PC-3 (cell line): Measurements from ENCODE around the gene SOCS6. TPM values are rescaled to one million over a fixed set of nuclear protein-coding genes. Genes with fewer than 3 reads are reported as not detected.
A peak's percentile ranks its signal among the peaks of the same experiment; 100 is the strongest.

ENCODE experiments used
- ATAC-seq: fragments of 200-7000 bp; cut with Tn5 transposase; 2 replicates; pipeline ENCODE4 v1.9.1; 2020; ENCODE audit warnings: mild to moderate bottlenecking, moderate library complexity
- BruUV-seq: library from RNA; stranded (reverse); fragments of 400-500 nt; replicated peaks from 2 replicates; lab custom pipeline; 2021; lab: Mats Ljungman, UMichigan
- CTCF ChIA-PET: fragments of 300-600 bp; sonication (Branson Sonifier 250); formaldehyde crosslinking; loops from one replicate; lab custom pipeline; 2022; ENCODE audit warnings: antibody characterized with exemption; lab: Charles Lee
- POLR2A ChIA-PET: fragments of 300-600 bp; sonication (Branson Sonifier 250); formaldehyde crosslinking; loops from one replicate; lab custom pipeline; 2022; ENCODE audit warnings: antibody characterized with exemption; ENCODE audit not compliant: unreplicated experiment; lab: Charles Lee
- DNase-seq: peaks from one replicate; pipeline ENCODE4 v3.0.0-alpha.2; 2015
- H2AFZ ChIP-seq: fragments of 300-600 bp; sonication (generic); 2 replicates; pipeline ENCODE4 v1.6.0; 2016; ENCODE audit warnings: antibody characterized with exemption, low read length
- H3F3A ChIP-seq: fragments of 300-600 bp; sonication (generic); one replicate; pipeline ENCODE4 v1.6.0; 2017; ENCODE audit warnings: antibody characterized with exemption, low read length, control low read depth, mild to moderate bottlenecking; ENCODE audit not compliant: unreplicated experiment
- H3K27ac ChIP-seq: fragments of 300-600 bp; sonication (generic); 2 replicates; pipeline ENCODE4 v1.5.1; 2016; ENCODE audit warnings: mild to moderate bottlenecking, low read length
- H3K27me3 ChIP-seq: fragments of 300-600 bp; sonication (generic); 2 replicates; pipeline ENCODE4 v1.6.1; 2016; ENCODE audit warnings: low read length, mixed read lengths
- H3K36me3 ChIP-seq: fragments of 300-600 bp; sonication (generic); 2 replicates; pipeline ENCODE4 v1.6.1; 2016; ENCODE audit warnings: low read depth, mixed run types, low read length, mixed read lengths
- H3K4me1 ChIP-seq: fragments of 300-600 bp; sonication (generic); 2 replicates; pipeline ENCODE4 v1.5.1; 2016; ENCODE audit warnings: low read length; ENCODE audit not compliant: insufficient read depth
- H3K4me2 ChIP-seq: fragments of 300-600 bp; sonication (generic); 2 replicates; pipeline ENCODE4 v1.6.0; 2016; ENCODE audit warnings: low read length
- H3K4me3 ChIP-seq: fragments of 300-600 bp; sonication (generic); 2 replicates; pipeline ENCODE4 v1.5.1; 2016; ENCODE audit warnings: mild to moderate bottlenecking, low read length, mixed read lengths
- H3K79me2 ChIP-seq: fragments of 300-600 bp; sonication (generic); 2 replicates; pipeline ENCODE4 v1.6.1; 2017; ENCODE audit warnings: low read length, mixed read lengths
- H3K9ac ChIP-seq: fragments of 300-600 bp; sonication (generic); 2 replicates; pipeline ENCODE4 v1.6.0; 2016; ENCODE audit warnings: mild to moderate bottlenecking, low read length
- H3K9me2 ChIP-seq: fragments of 300-600 bp; sonication (generic); replicated peaks from 2 replicates; pipeline ENCODE4 v1.6.1; 2016; ENCODE audit warnings: mixed run types, low read length, mixed read lengths
- H3K9me3 ChIP-seq: fragments of 300-600 bp; sonication (generic); 2 replicates; pipeline ENCODE4 v1.6.1; 2016; ENCODE audit warnings: low read length, mixed read lengths
- H4K20me1 ChIP-seq: fragments of 300-600 bp; sonication (generic); 2 replicates; pipeline ENCODE4 v1.6.1; 2016; ENCODE audit warnings: low read length, mixed read lengths
- CTCF ChIP-seq: fragments of 300-600 bp; sonication (generic); conservative IDR thresholded peaks from 2 replicates; pipeline ENCODE4 v1.5.1; 2017; ENCODE audit warnings: antibody characterized with exemption, low read depth, mild to moderate bottlenecking, low read length
- EZH2 ChIP-seq: fragments of 300-600 bp; sonication (generic); IDR thresholded peaks from one replicate; pipeline ENCODE4 v1.6.1; 2017; ENCODE audit warnings: antibody characterized with exemption, mild to moderate bottlenecking, low read length; ENCODE audit not compliant: unreplicated experiment
- EZH2phosphoT487 ChIP-seq: fragments of 300-600 bp; sonication (generic); IDR thresholded peaks from 2 replicates; pipeline ENCODE4 v1.6.1; 2018; ENCODE audit warnings: mild to moderate bottlenecking, antibody characterized with exemption, low read length, borderline replicate concordance
- intact Hi-C: fragments of 100-400 bp; cut with micrococcal nuclease; formaldehyde crosslinking; loops from 2 replicates; pipeline ENCODE4 v1.9.0; 2023
- total RNA-seq: library from RNA; depleted of rRNA; stranded (reverse); fragments of >200 nt; gene quantifications from 2 replicates; pipeline ENCODE4 v1.2.3, GENCODE V29; 2014

SOCS6 gene
- total RNA-seq, 1 experiment from 2014 or later, result 17.9 TPM

GRCh38 chr18:70331456-70332097, 42.7 kb downstream of the SOCS6 start:
- BruUV-seq, result no TSS peak
- no peaks in the 10 kb centered on the region for H3K27me3 ChIP-seq
- H3K27ac ChIP-seq, result no peak overlapping the region
- no peak overlapping the region for H3K4me3 ChIP-seq
- POLR2A ChIA-PET, result no interaction called here
- H3K79me2 ChIP-seq, result peaks cover 16% of the 10 kb centered on the region; the same call in 1 of the 2 replicates
- H3K9me3 ChIP-seq, result no peaks in the 10 kb centered on the region
- intact Hi-C loops, result loop anchor here (5.0 kb wide), 1 partner anchor 39 kb away; no protein-coding TSS in a partner anchor
- ATAC-seq (no peak), DNase-seq (no peak)
- H4K20me1 ChIP-seq, result no peaks in the 10 kb centered on the region
- CTCF ChIA-PET, result interaction anchor here (0.8 kb wide), 1 partner anchor 144 kb away, joined by 13 read pairs; no protein-coding TSS in a partner anchor
- H3F3A ChIP-seq, result no peaks in the 10 kb centered on the region
- H3K9me2 ChIP-seq, result no peaks in the 10 kb centered on the region
- H3K4me2 ChIP-seq, result no peak overlapping the region
- TF ChIP-seq EZH2phosphoT487, result no peak
- no peak for TF ChIP-seq EZH2
- TF ChIP-seq CTCF, result no peak
- no peak overlapping the region for H2AFZ ChIP-seq
- peaks cover 38% of the 10 kb centered on the region for H3K4me1 ChIP-seq
- H3K36me3 ChIP-seq, result peaks cover 25% of the 10 kb centered on the region
- H3K9ac ChIP-seq, result no peak overlapping the region

GRCh38 chr18:70332694-70333093, 43.8 kb downstream of the SOCS6 start:
- Histone ChIP-seq H3K9ac (no peak overlapping the region), H3K79me2 (0 out of 2 replicates have a peak, but pooled peaks cover 6% of the 10 kb centered on the region), H3K4me2 (no peak overlapping the region), H3K27me3 (no peaks in the 10 kb centered on the region), H4K20me1 (no peaks in the 10 kb centered on the region), H3F3A (no peaks in the 10 kb centered on the region), H3K9me2 (no peaks in the 10 kb centered on the region), H2AFZ (no peak overlapping the region), H3K9me3 (no peaks in the 10 kb centered on the region), H3K27ac (peak overlapping the region; percentile 78), H3K36me3 (peaks cover 25% of the 10 kb centered on the region), H3K4me3 (no peak overlapping the region), H3K4me1 (peaks cover 49% of the 10 kb centered on the region)
- intact Hi-C loops, result loop anchor here (5.0 kb wide), 1 partner anchor 40 kb away; no protein-coding TSS in a partner anchor
- TF ChIP-seq EZH2 (no peak), CTCF (no peak), EZH2phosphoT487 (no peak)
- no TSS peak for BruUV-seq
- peak; percentile 49 for ATAC-seq
- CTCF ChIA-PET, result no interaction called here
- POLR2A ChIA-PET, result no interaction called here
- DNase-seq, result peak; percentile 53

GRCh38 chr18:70333316-70333715, 44.5 kb downstream of the SOCS6 start:
- Histone ChIP-seq H3K36me3 (peaks cover 26% of the 10 kb centered on the region), H2AFZ (no peak overlapping the region), H3K9ac (no peak overlapping the region), H3K4me1 (peaks cover 50% of the 10 kb centered on the region), H3K4me3 (no peak overlapping the region), H3K4me2 (0 out of 2 replicates have a peak overlapping the region, but pooled peaks have one; percentile 8), H3F3A (no peaks in the 10 kb centered on the region), H4K20me1 (no peaks in the 10 kb centered on the region), H3K9me3 (no peaks in the 10 kb centered on the region), H3K27me3 (no peaks in the 10 kb centered on the region), H3K27ac (peak overlapping the region; percentile 78), H3K79me2 (0 out of 2 replicates have a peak, but pooled peaks cover under 1% of the 10 kb centered on the region), H3K9me2 (no peaks in the 10 kb centered on the region)
- DNase-seq (no peak), ATAC-seq (no peak)
- TF ChIP-seq EZH2 (no peak), CTCF (no peak), EZH2phosphoT487 (no peak)
- ChIA-PET POLR2A (interaction anchor here (0.6 to 0.7 kb wide), 2 partner anchors 51 to 89 kb away, joined by 3 to 7 read pairs; no protein-coding TSS in a partner anchor), CTCF (interaction anchor here (0.6 kb wide), 1 partner anchor 138 kb away, joined by 3 read pairs; no protein-coding TSS in a partner anchor)
- intact Hi-C loops, result loop anchor here (5.0 kb wide), 1 partner anchor 41 kb away; no protein-coding TSS in a partner anchor
- no TSS peak for BruUV-seq
